Activated CD4-positive, alpha-beta T cell treated with anti-CD3 and anti-CD28 coated beads, Interleukin-2, amount 10 ng/mL, durations not matched to agents 7 days and 5 days (primary cell): ENCODE data around the gene TRABD2A. TPM values are rescaled to one million over a fixed set of nuclear protein-coding genes. Genes with fewer than 3 reads are reported as not detected.

Experiments
- CTCF ChIA-PET: fragments of 350-600 bp; sonication (Branson Sonifier 250); formaldehyde crosslinking; loops from one replicate; lab custom pipeline; 2021; ENCODE audit warnings: antibody characterized with exemption; lab: Charles Lee
- POLR2A ChIA-PET: fragments of 350-600 bp; sonication (Branson Sonifier 250); formaldehyde crosslinking; loops from one replicate; lab custom pipeline; 2021; ENCODE audit warnings: antibody characterized with exemption; lab: Charles Lee
- DNase-seq: peaks from one replicate; pipeline ENCODE4 v3.0.0-alpha.2; 2020
- H3K27ac Mint-ChIP-seq: one replicate; pipeline ENCODE4 v1.8.0; 2021; ENCODE audit warnings: mild to moderate bottlenecking, moderate library complexity, mixed read lengths
- H3K27me3 Mint-ChIP-seq: one replicate; pipeline ENCODE4 v1.8.0; 2021; ENCODE audit warnings: mixed read lengths
- H3K36me3 Mint-ChIP-seq: one replicate; pipeline ENCODE4 v1.8.0; 2021; ENCODE audit warnings: low read depth, mixed read lengths
- H3K4me1 Mint-ChIP-seq: one replicate; pipeline ENCODE4 v1.8.0; 2021; ENCODE audit warnings: mixed read lengths
- H3K4me3 Mint-ChIP-seq: one replicate; pipeline ENCODE4 v1.8.0; 2021; ENCODE audit warnings: mild to moderate bottlenecking, moderate library complexity, mixed read lengths
- H3K9me3 Mint-ChIP-seq: one replicate; pipeline ENCODE4 v1.8.0; 2021; ENCODE audit warnings: mixed read lengths
- total RNA-seq, 2 experiments: library from RNA; stranded (reverse); gene quantifications; one replicate each; pipeline ENCODE4 v1.2.3, GENCODE V29; 2021

The TRABD2A gene
- total RNA-seq, 2 experiments from 2014 or later = 70.2 to 74.6 TPM

GRCh38 chr2:84901593-84902120 is 20.8 kb upstream of the TRABD2A start:
- ChIA-PET POLR2A (no interaction called here), CTCF (interaction anchor here (0.9 to 1.8 kb wide), 5 partner anchors 19 to 27 kb away, joined by 3 to 8 read pairs (median 3); no protein-coding TSS in a partner anchor)
- peak; percentile 3 for DNase-seq
- Mint-ChIP-seq H3K36me3 (peaks cover 28% of the 10 kb centered on the region), H3K27ac (no peak overlapping the region), H3K4me1 (peaks cover 61% of the 10 kb centered on the region), H3K27me3 (no peaks in the 10 kb centered on the region), H3K4me3 (no peak overlapping the region), H3K9me3 (peaks cover 10% of the 10 kb centered on the region)

- Mint-ChIP-seq H3K4me1 (peaks cover 68% of the 10 kb centered on the region), H3K4me3 (no peak overlapping the region), H3K36me3 (peaks cover 21% of the 10 kb centered on the region), H3K27ac (no peak overlapping the region), H3K27me3 (no peaks in the 10 kb centered on the region), H3K9me3 (peaks cover 10% of the 10 kb centered on the region)
- DNase-seq = peak; percentile 1
- ChIA-PET POLR2A (no interaction called here), CTCF (interaction anchor here (0.5 to 1.8 kb wide), 4 partner anchors 11 to 28 kb away, joined by 3 to 8 read pairs (median 4); no protein-coding TSS in a partner anchor)
These were observed 20.1 kb upstream of the TRABD2A start for GRCh38 chr2:84900971-84901370.

GRCh38 chr2:84899304-84900204 is 18.7 kb upstream of the TRABD2A start:
- no peak for DNase-seq
- POLR2A ChIA-PET = no interaction called here
- Mint-ChIP-seq H3K27me3 (no peaks in the 10 kb centered on the region), H3K9me3 (peaks cover 10% of the 10 kb centered on the region), H3K36me3 (peaks cover 18% of the 10 kb centered on the region), H3K4me1 (peaks cover 76% of the 10 kb centered on the region), H3K27ac (peak overlapping the region; percentile 10), H3K4me3 (no peak overlapping the region)
- CTCF ChIA-PET = interaction anchor here (1.6 to 3.7 kb wide), 3 partner anchors 11 to 26 kb away, joined by 5 to 20 read pairs (median 17); no protein-coding TSS in a partner anchor

- peaks cover 15% of the 10 kb centered on the region for H3K36me3 Mint-ChIP-seq
- no peak for DNase-seq
- POLR2A ChIA-PET = no interaction called here
These were observed 16.9 kb upstream of the TRABD2A start for GRCh38 chr2:84897773-84898172.

GRCh38 chr2:84896567-84896966 is 15.7 kb upstream of the TRABD2A start:
- Mint-ChIP-seq H3K4me3 (no peak overlapping the region), H3K27ac (no peak overlapping the region), H3K27me3 (no peaks in the 10 kb centered on the region), H3K9me3 (peaks cover under 1% of the 10 kb centered on the region), H3K36me3 (peaks cover 7% of the 10 kb centered on the region), H3K4me1 (peaks cover 62% of the 10 kb centered on the region)
- POLR2A ChIA-PET = no interaction called here
- no peak for DNase-seq
- CTCF ChIA-PET = no interaction called here

More at GRCh38 chr2:84897773-84898172, 16.9 kb upstream of the TRABD2A start:
- Mint-ChIP-seq H3K9me3 (peaks cover 6% of the 10 kb centered on the region), H3K4me3 (no peak overlapping the region), H3K4me1 (peaks cover 69% of the 10 kb centered on the region), H3K27me3 (no peaks in the 10 kb centered on the region), H3K27ac (peak overlapping the region; percentile 90)
- CTCF ChIA-PET = interaction anchor here (0.9 to 3.7 kb wide), 6 partner anchors 10 to 46 kb away, joined by 4 to 20 read pairs (median 6); no protein-coding TSS in a partner anchor

GRCh38 chr2:84894758-84895520 is 14.1 kb upstream of the TRABD2A start:
- H3K27ac Mint-ChIP-seq = peak overlapping the region; percentile 80
- H3K4me1 Mint-ChIP-seq = peaks cover 69% of the 10 kb centered on the region
- DNase-seq = peak; percentile 43
- CTCF ChIA-PET = interaction anchor here (1.2 to 2.4 kb wide), 4 partner anchors 10 to 31 kb away, joined by 3 to 19 read pairs (median 7); partner anchors contain the start of gene TMSB10
- peaks cover 3% of the 10 kb centered on the region for H3K36me3 Mint-ChIP-seq
- peak overlapping the region; percentile 17 for H3K4me3 Mint-ChIP-seq
- no peaks in the 10 kb centered on the region for H3K27me3 Mint-ChIP-seq
- POLR2A ChIA-PET = interaction anchor here (0.8 kb wide), 1 partner anchor 31 kb away, joined by 3 read pairs; no protein-coding TSS in a partner anchor
- H3K9me3 Mint-ChIP-seq = no peaks in the 10 kb centered on the region

GRCh38 chr2:84894131-84894586 is 13.3 kb upstream of the TRABD2A start:
- peaks cover 3% of the 10 kb centered on the region for H3K36me3 Mint-ChIP-seq
- H3K9me3 Mint-ChIP-seq = no peaks in the 10 kb centered on the region
- ChIA-PET CTCF (interaction anchor here (1.2 to 2.4 kb wide), 4 partner anchors 11 to 32 kb away, joined by 3 to 19 read pairs (median 7); partner anchors contain the start of gene TMSB10), POLR2A (interaction anchor here (0.8 kb wide), 2 partner anchors 29 to 31 kb away, joined by 3 read pairs; no protein-coding TSS in a partner anchor)
- peaks cover 70% of the 10 kb centered on the region for H3K4me1 Mint-ChIP-seq
- peak overlapping the region; percentile 80 for H3K27ac Mint-ChIP-seq
- peak overlapping the region; percentile 2 for H3K4me3 Mint-ChIP-seq
- no peak for DNase-seq
- H3K27me3 Mint-ChIP-seq = no peaks in the 10 kb centered on the region

GRCh38 chr2:84891355-84892010 is 10.6 kb upstream of the TRABD2A start:
- peaks cover 75% of the 10 kb centered on the region for H3K4me1 Mint-ChIP-seq
- ChIA-PET CTCF (interaction anchor here (0.6 to 1.6 kb wide), 3 partner anchors 9 to 49 kb away, joined by 3 to 4 read pairs (median 4); no protein-coding TSS in a partner anchor), POLR2A (interaction anchor here (0.6 kb wide), 1 partner anchor 15 kb away, joined by 4 read pairs; no protein-coding TSS in a partner anchor)
- no peak overlapping the region for H3K27ac Mint-ChIP-seq
- no peaks in the 10 kb centered on the region for H3K36me3 Mint-ChIP-seq
- no peaks in the 10 kb centered on the region for H3K9me3 Mint-ChIP-seq
- no peaks in the 10 kb centered on the region for H3K27me3 Mint-ChIP-seq
- no peak overlapping the region for H3K4me3 Mint-ChIP-seq
- no peak for DNase-seq

GRCh38 chr2:84889332-84889731 is 8.4 kb upstream of the TRABD2A start:
- POLR2A ChIA-PET = interaction anchor here (1.6 kb wide), 1 partner anchor 17 kb away, joined by 9 read pairs; no protein-coding TSS in a partner anchor
- H3K27ac Mint-ChIP-seq = peak overlapping the region; percentile 96
- no peaks in the 10 kb centered on the region for H3K36me3 Mint-ChIP-seq
- CTCF ChIA-PET = interaction anchor here (0.6 to 6.6 kb wide), 11 partner anchors 9 to 108 kb away, joined by 3 to 56 read pairs (median 4); partner anchors contain the start of gene TMSB10
- H3K4me3 Mint-ChIP-seq = peak overlapping the region; percentile 68
- H3K27me3 Mint-ChIP-seq = no peaks in the 10 kb centered on the region
- no peak for DNase-seq
- H3K4me1 Mint-ChIP-seq = peaks cover 69% of the 10 kb centered on the region
- no peaks in the 10 kb centered on the region for H3K9me3 Mint-ChIP-seq

- peak; percentile 76 for DNase-seq
- POLR2A ChIA-PET = interaction anchor here (1.6 kb wide), 1 partner anchor 18 kb away, joined by 9 read pairs; no protein-coding TSS in a partner anchor
- Mint-ChIP-seq H3K4me1 (peaks cover 69% of the 10 kb centered on the region), H3K36me3 (no peaks in the 10 kb centered on the region), H3K4me3 (peak overlapping the region; percentile 68), H3K27ac (peak overlapping the region; percentile 96), H3K9me3 (no peaks in the 10 kb centered on the region), H3K27me3 (no peaks in the 10 kb centered on the region)
- CTCF ChIA-PET = interaction anchor here (0.7 to 6.6 kb wide), 9 partner anchors 9 to 429 kb away, joined by 3 to 56 read pairs (median 4); partner anchors contain the start of genes SUCLG1 and TMSB10
These were observed 7.8 kb upstream of the TRABD2A start for GRCh38 chr2:84888401-84889276.
